Mesothelial cell of epicardium (in vitro differentiated cells): Measurements from ENCODE around the gene NHERF1. TPM values are rescaled to one million over a fixed set of nuclear protein-coding genes. Genes with fewer than 3 reads are reported as not detected.

ENCODE experiments used
- DNase-seq, 2 experiments: peaks; one replicate each; pipeline ENCODE4 v3.0.0; 2021; ENCODE audit warnings: low spot score in 2 of 2; ENCODE audit not compliant: unreplicated experiment in 2 of 2
- H3K27ac Mint-ChIP-seq: 2 replicates; pipeline ENCODE4 v1.8.0; 2021; ENCODE audit warnings: mixed read lengths
- H3K27me3 Mint-ChIP-seq: 2 replicates; pipeline ENCODE4 v1.8.0; 2021; ENCODE audit warnings: low read depth, mixed read lengths
- H3K36me3 Mint-ChIP-seq: 2 replicates; pipeline ENCODE4 v1.8.0; 2021; ENCODE audit warnings: mixed read lengths
- H3K4me1 Mint-ChIP-seq: 2 replicates; pipeline ENCODE4 v1.8.0; 2021; ENCODE audit warnings: mixed read lengths
- H3K4me3 Mint-ChIP-seq: 2 replicates; pipeline ENCODE4 v1.8.0; 2021; ENCODE audit warnings: mild to moderate bottlenecking, moderate library complexity, mixed read lengths
- H3K9me3 Mint-ChIP-seq: 2 replicates; pipeline ENCODE4 v1.8.0; 2021; ENCODE audit warnings: mixed read lengths
- total RNA-seq: library from RNA; stranded (reverse); gene quantifications from 3 replicates; pipeline ENCODE4 v1.2.1, GENCODE V29; 2021
- TF ChIP-seq, protein P1 (sequence below): fragments of 200-600 bp; sonication (generic); IDR thresholded peaks from one replicate; pipeline ENCODE4 v1.5.0; 2021; ENCODE audit warnings: antibody characterized with exemption; ENCODE audit not compliant: unreplicated experiment

NHERF1 gene
- total RNA-seq, 1 donor from 2014 or later: 34.4 TPM

DNA sequence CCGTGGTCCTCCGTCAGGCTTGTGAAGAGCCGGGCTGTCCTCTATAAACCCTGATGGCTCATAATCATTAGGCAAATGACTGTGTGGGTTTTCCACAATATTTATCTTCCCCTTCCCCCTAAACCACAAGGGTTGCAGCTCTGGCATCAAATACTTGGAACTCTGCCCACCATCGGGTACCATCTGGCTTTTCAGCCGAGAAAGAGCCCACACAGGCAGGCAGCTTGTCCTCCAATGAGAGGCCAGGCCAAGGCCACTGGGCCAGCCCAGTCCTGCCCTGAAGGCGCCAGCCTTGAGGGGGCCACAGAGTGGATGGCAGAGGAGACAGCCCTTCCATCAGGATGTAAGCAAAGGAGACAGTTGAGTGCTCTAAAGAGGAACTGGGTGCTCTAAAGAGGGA is 59.5 kb downstream of the NHERF1 start:
- Mint-ChIP-seq H3K27me3 (no peaks in the 10 kb centered on the region), H3K27ac (no peak overlapping the region), H3K4me1 (no peaks in the 10 kb centered on the region), H3K9me3 (no peaks in the 10 kb centered on the region), H3K4me3 (no peak overlapping the region), H3K36me3 (no peaks in the 10 kb centered on the region)
- no peak for DNase-seq
- TF ChIP-seq, protein P1, sequence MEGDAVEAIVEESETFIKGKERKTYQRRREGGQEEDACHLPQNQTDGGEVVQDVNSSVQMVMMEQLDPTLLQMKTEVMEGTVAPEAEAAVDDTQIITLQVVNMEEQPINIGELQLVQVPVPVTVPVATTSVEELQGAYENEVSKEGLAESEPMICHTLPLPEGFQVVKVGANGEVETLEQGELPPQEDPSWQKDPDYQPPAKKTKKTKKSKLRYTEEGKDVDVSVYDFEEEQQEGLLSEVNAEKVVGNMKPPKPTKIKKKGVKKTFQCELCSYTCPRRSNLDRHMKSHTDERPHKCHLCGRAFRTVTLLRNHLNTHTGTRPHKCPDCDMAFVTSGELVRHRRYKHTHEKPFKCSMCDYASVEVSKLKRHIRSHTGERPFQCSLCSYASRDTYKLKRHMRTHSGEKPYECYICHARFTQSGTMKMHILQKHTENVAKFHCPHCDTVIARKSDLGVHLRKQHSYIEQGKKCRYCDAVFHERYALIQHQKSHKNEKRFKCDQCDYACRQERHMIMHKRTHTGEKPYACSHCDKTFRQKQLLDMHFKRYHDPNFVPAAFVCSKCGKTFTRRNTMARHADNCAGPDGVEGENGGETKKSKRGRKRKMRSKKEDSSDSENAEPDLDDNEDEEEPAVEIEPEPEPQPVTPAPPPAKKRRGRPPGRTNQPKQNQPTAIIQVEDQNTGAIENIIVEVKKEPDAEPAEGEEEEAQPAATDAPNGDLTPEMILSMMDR: no peak

DNA sequence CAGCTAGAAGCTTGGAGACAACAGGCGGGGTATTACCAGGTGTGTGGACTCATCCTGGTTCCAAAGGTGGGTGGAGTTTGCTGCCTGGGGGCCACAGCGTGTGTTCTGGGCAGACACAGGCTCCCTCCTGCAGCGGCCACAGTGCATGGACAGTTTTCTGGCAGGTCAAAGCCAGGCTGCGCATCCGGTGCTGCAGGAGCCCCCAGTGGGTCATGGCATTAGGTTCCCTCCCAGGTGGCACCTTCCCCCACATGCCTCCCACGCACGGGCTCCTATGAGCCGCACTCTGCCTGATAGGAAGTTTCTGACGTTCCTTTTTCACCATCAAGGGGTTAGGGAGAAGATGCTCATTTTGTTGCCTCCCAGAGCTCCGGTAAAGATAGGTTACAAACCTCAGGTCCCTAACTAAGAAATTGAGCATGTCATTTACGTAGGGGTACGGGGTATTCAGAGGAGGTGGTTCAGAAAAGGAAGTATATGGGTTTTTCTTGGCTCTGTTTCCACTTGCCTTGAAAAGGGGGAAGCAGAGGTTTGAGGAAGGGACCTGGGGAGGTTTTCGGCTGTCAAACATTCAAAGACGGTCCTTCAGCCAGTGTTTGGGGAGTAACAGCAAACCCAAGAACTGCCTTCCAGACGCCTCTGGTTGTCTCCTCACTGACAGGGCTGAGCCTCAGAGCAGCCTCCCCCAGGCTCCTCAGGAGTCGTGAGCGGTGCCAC is 60.4 kb downstream of the NHERF1 start:
- H3K4me1 Mint-ChIP-seq: no peaks in the 10 kb centered on the region
- TF ChIP-seq, protein P1: no peak
- H3K4me3 Mint-ChIP-seq: no peak overlapping the region
- H3K36me3 Mint-ChIP-seq: no peaks in the 10 kb centered on the region
- H3K27ac Mint-ChIP-seq: no peak overlapping the region
- no peaks in the 10 kb centered on the region for H3K27me3 Mint-ChIP-seq
- no peak for DNase-seq
- H3K9me3 Mint-ChIP-seq: no peaks in the 10 kb centered on the region

DNA sequence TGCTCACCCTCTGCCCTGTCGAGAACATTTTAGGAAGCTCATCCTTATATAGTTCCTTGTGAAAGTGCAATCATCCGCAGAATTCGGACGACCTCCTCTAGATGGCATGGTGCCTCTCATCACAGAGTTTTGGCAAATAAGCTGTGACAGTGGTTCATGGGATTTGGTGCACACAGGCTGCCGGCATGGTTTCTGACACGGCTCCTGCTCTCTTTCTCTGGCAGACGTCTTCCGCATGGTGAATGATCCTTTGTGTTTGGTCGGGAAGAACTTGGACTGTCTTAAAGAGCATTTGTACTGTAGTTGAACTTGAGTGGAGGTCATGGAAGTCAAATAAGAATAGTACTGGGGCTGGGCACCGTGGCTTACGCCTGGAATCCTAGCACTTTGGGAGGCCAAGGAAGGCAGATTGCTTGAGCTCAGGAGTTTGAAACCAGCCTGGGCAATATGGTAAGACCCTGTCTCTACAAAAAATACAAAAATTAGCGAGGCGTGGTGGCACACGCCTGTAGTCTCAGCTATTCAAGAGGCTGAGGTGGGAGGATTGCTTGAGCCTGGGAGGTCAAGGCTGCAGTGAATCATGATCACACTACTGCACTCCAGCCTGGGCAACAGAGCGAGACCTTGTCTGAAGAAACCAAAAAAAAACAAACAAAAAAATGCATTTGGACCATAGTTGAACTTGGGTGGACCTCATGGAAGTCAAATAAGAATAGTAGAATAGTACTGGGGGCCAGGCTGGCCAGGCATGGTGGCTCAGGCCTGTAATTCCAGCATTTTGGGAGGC is 62.5 kb downstream of the NHERF1 start:
- Mint-ChIP-seq H3K9me3 (no peaks in the 10 kb centered on the region), H3K4me3 (no peak overlapping the region), H3K27me3 (no peaks in the 10 kb centered on the region), H3K36me3 (no peaks in the 10 kb centered on the region), H3K27ac (no peak overlapping the region), H3K4me1 (no peaks in the 10 kb centered on the region)
- DNase-seq: no peak
- TF ChIP-seq, protein P1: no peak

DNA sequence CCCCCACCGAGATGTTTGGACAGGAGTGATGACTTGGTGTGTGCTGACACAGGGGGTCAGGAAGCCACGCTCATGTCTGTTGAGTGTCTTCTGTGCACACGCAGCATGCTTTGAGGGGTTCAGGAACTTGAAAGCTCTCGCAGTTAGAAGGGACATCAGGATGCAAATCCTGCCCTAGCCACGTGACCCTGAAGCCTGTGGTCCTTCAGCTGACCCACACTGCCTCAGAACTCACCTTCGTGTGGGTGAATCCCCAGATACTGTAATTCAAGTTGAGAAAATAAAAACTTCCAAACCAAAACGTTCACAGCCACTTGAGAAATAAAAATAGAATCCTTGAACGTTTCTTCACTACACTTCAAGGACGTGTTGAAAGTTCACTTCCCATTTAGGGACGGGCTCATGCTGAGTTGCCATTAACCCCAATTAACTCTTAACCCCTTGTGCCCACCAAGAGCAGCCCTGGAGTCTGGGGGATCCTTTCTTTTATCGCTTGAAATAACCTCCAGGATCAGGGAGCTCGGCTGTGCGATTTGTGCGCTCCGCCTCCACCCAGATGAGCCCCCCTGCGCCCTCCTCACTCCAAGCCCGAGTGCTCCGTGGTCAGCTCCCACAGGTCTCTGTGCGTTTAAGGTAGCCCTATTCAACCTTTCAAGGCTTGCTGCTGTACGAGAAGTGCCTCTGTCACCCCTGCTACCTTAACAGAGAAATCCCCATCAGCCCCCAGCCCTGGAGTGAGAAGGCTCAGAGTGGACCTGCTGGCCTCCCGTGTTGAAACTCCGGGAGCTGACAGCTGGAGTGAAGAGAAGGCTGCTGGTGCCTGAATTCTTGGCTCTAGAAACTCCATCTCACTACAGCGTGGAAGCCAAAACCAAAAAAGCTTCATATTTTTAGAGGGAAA is 63.9 kb downstream of the NHERF1 start:
- Mint-ChIP-seq H3K4me3 (no peak overlapping the region), H3K27ac (no peak overlapping the region), H3K4me1 (no peaks in the 10 kb centered on the region), H3K9me3 (no peaks in the 10 kb centered on the region), H3K27me3 (no peaks in the 10 kb centered on the region), H3K36me3 (no peaks in the 10 kb centered on the region)
- DNase-seq: no peak
- TF ChIP-seq, protein P1: no peak

GRCh38 chr17:74814453-74814852 is 66.0 kb downstream of the NHERF1 start:
- Mint-ChIP-seq H3K27ac (no peak overlapping the region), H3K36me3 (no peaks in the 10 kb centered on the region), H3K9me3 (no peaks in the 10 kb centered on the region), H3K27me3 (no peaks in the 10 kb centered on the region), H3K4me3 (no peak overlapping the region), H3K4me1 (no peaks in the 10 kb centered on the region)
- no peak for DNase-seq
- TF ChIP-seq, protein P1: no peak
